Peyer's patch (tissue), 4 donors: ENCODE data around the gene FARSA. TPM values are rescaled to one million over a fixed set of nuclear protein-coding genes. Genes with fewer than 3 reads are reported as not detected.
"Not testable (repeated sequence)": the region's sequence is repeated elsewhere in the genome, so short reads cannot be mapped to it uniquely, and the experiment has no call there.

Experiments used
- DNase-seq, 3 donors: peaks; one replicate each; pipeline ENCODE4 v3.0.0-alpha.2; 2017 to 2019
- H3K27ac ChIP-seq, 4 donors: fragments of 200-600 bp; sonication (generic); one replicate each; pipeline ENCODE4 v1.5.1; 2016 to 2019
- H3K27me3 ChIP-seq, 2 donors: fragments of 200-600 bp; sonication (generic); one replicate each; pipeline ENCODE4 v1.5.1; 2019
- H3K36me3 ChIP-seq, 3 donors: fragments of 200-600 bp; sonication (generic); one replicate each; pipeline ENCODE4 v1.5.1; 2016 to 2019
- H3K4me1 ChIP-seq, 4 donors: fragments of 200-600 bp; sonication (generic); one replicate each; pipeline ENCODE4 v1.5.1; 2016 to 2019
- H3K4me3 ChIP-seq, 4 donors: fragments of 200-600 bp; sonication (generic); 1 replicate in 3 of 4; 2 replicates in 1 of 4; pipeline ENCODE4 v1.5.1; 2016 to 2019; ENCODE audit warnings: mild to moderate bottlenecking in 1 of 4
- H3K9me3 ChIP-seq, 4 donors: fragments of 200-600 bp; sonication (generic); one replicate each; pipeline ENCODE4 v1.5.1; 2016 to 2019; ENCODE audit warnings: mild to moderate bottlenecking in 1 of 4
- CTCF ChIP-seq, 6 experiments: fragments of 450-650 bp in 4 of 6; fragments of 200-600 bp in 2 of 6; sonication (generic) in 1 of 6; IDR thresholded peaks; one replicate each; pipeline ENCODE4 v1.5.1; 2017 to 2019; ENCODE audit warnings: antibody characterized with exemption in 6 of 6, mild to moderate bottlenecking in 3 of 6, moderate library complexity in 1 of 6
- POLR2A ChIP-seq, 2 donors: fragments of 450-650 bp; IDR thresholded peaks; one replicate each; pipeline ENCODE4 v1.5.1; 2017; ENCODE audit warnings: antibody characterized with exemption in 2 of 2, mild to moderate bottlenecking in 2 of 2, moderate library complexity in 2 of 2
- total RNA-seq, 4 donors: library from RNA; depleted of rRNA; stranded (reverse); fragments of >200 nt; gene quantifications; one replicate each; pipeline ENCODE4 v1.1.0, GENCODE V29; 2016

FARSA gene
- 10 to 100 TPM; 35.4 to 54.5 (median 48.3) TPM for total RNA-seq

- Histone ChIP-seq H3K27me3 (no peaks in the 10 kb centered on the region), H3K36me3 (peaks cover 0 to 21% (median 0%) of the 10 kb centered on the region in 3 donors), H3K9me3 (no peaks in the 10 kb centered on the region), H3K4me1 (peaks cover 4 to 21% (median 13%) of the 10 kb centered on the region in 4 donors), H3K27ac (peak within 1 kb of the TSS; percentile 58 to 92 (median 73)), H3K4me3 (peak within 1 kb of the TSS; percentile 86 to 94 (median 92))
- TF ChIP-seq POLR2A (IDR thresholded peaks at IDR 0.05), result peak; percentile 41 to 69
- no peak for TF ChIP-seq CTCF (IDR thresholded peaks at IDR 0.05)
- peak; percentile 92 to 97 (median 94) for DNase-seq
These were observed at the start of gene FARSA for GRCh38 chr19:12933287-12934072. FARSA (minus strand) TSS chr19:12933711; CDS start chr19:12933696, 15 bp downstream.

DNA sequence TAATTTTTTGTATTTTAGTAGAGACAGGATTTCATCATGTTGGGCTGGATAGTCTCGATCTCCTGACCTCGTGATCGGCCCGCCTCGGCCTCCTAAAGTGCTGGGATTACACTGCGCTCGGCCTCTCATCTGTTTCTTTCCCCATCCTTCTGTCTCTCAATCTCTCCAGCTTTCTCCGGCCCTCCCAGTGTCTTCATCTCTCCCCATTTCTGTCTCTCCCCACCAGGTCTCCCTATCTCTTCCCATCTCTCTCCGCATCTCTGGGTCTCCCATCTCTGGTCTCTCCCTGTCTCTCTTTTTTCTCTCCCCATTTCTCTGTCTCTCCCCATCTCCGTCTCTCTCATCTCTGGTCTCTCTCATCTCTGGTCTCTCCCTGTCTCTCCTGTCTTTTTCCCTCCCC lies 49.6 kb upstream of the FARSA start:
- peaks cover 8 to 29% (median 15%) of the 10 kb centered on the region in 4 donors for H3K4me1 ChIP-seq
- H3K9me3 ChIP-seq, result no peaks in the 10 kb centered on the region
- no peak for DNase-seq
- no peak for TF ChIP-seq POLR2A (IDR thresholded peaks at IDR 0.05)
- TF ChIP-seq CTCF (IDR thresholded peaks at IDR 0.05), result no peak
- peak overlapping the region in 3 of 4 donors; percentile 24 to 38 (median 36) for H3K4me3 ChIP-seq
- no peaks in the 10 kb centered on the region for H3K36me3 ChIP-seq
- no peak overlapping the region for H3K27ac ChIP-seq
- no peaks in the 10 kb centered on the region for H3K27me3 ChIP-seq

GRCh38 chr19:12982648-12983047 lies 49.1 kb upstream of the FARSA start:
- DNase-seq, result no peak
- no peak for TF ChIP-seq CTCF (IDR thresholded peaks at IDR 0.05)
- TF ChIP-seq POLR2A (IDR thresholded peaks at IDR 0.05), result no peak
- no peaks in the 10 kb centered on the region for H3K27me3 ChIP-seq
- no peaks in the 10 kb centered on the region for H3K9me3 ChIP-seq
- H3K4me1 ChIP-seq, result peaks cover 11 to 29% (median 15%) of the 10 kb centered on the region in 4 donors
- H3K4me3 ChIP-seq, result no peak overlapping the region
- no peak overlapping the region for H3K27ac ChIP-seq
- no peaks in the 10 kb centered on the region for H3K36me3 ChIP-seq

DNA sequence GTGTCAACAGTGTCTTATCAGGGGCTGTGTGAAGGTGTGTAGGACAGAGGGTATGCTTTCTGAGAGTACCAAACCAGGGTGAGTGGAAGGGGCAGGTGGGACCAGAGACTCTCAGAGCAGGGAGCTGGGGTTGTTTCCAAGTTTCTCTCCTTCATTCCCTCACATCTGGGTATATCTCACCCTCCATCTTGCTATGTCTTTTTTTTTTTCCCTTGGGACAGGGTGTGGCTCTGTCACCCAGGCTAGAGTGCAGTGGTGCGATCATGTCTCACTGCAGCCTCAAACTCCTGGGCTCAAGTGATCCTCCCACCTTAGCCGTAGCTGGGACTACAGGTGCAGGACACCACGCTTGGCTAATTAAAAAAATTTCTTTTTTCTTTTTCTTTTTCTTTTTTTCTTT lies 46.5 kb upstream of the FARSA start:
- no peaks in the 10 kb centered on the region for H3K27me3 ChIP-seq
- H3K27ac ChIP-seq, result no peak overlapping the region
- H3K4me3 ChIP-seq, result no peak overlapping the region
- TF ChIP-seq POLR2A (IDR thresholded peaks at IDR 0.05) (no peak), CTCF (IDR thresholded peaks at IDR 0.05) (no peak)
- DNase-seq, result no peak
- H3K4me1 ChIP-seq, result peaks cover 6 to 17% (median 12%) of the 10 kb centered on the region in 4 donors
- H3K36me3 ChIP-seq, result no peaks in the 10 kb centered on the region
- H3K9me3 ChIP-seq, result no peaks in the 10 kb centered on the region

DNA sequence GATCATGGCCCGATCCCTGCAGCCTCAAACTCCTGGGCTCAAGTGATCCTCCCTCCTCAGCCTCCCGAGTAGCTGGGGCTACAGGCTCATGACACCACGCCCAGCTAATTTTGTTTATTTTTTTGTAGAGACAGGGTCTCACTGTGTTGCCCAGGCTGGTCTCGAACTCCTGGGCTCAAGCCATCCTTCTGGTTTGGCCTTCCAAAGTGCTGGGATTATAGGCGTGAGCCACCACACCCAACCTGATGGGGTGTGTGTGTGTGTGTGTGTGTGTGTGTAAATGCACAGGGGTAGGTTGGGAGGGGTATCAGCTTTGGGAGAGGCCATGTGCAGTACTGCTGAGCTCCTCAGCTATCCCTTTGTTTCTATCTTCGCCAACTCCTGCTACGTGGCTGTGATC lies 42.6 kb upstream of the FARSA start:
- H3K4me1 ChIP-seq, H3K9me3 ChIP-seq, DNase-seq, H3K36me3 ChIP-seq, H3K27ac ChIP-seq, H3K4me3 ChIP-seq, H3K27me3 ChIP-seq: not testable (repeated sequence)

- H3K4me3 ChIP-seq, result no peak overlapping the region
- no peak overlapping the region for H3K27ac ChIP-seq
- no peak for TF ChIP-seq POLR2A (IDR thresholded peaks at IDR 0.05)
- no peak for TF ChIP-seq CTCF (IDR thresholded peaks at IDR 0.05)
- DNase-seq, result no peak
- H3K36me3 ChIP-seq, result no peaks in the 10 kb centered on the region
- peaks cover 0 to 4% (median 0%) of the 10 kb centered on the region in 4 donors for H3K4me1 ChIP-seq
- no peaks in the 10 kb centered on the region for H3K9me3 ChIP-seq
- no peaks in the 10 kb centered on the region for H3K27me3 ChIP-seq
These were observed 41.8 kb upstream of the FARSA start for GRCh38 chr19:12975221-12975741.
